ENCODE measurements around the gene PRSS38.

PRSS38 gene

DNA sequence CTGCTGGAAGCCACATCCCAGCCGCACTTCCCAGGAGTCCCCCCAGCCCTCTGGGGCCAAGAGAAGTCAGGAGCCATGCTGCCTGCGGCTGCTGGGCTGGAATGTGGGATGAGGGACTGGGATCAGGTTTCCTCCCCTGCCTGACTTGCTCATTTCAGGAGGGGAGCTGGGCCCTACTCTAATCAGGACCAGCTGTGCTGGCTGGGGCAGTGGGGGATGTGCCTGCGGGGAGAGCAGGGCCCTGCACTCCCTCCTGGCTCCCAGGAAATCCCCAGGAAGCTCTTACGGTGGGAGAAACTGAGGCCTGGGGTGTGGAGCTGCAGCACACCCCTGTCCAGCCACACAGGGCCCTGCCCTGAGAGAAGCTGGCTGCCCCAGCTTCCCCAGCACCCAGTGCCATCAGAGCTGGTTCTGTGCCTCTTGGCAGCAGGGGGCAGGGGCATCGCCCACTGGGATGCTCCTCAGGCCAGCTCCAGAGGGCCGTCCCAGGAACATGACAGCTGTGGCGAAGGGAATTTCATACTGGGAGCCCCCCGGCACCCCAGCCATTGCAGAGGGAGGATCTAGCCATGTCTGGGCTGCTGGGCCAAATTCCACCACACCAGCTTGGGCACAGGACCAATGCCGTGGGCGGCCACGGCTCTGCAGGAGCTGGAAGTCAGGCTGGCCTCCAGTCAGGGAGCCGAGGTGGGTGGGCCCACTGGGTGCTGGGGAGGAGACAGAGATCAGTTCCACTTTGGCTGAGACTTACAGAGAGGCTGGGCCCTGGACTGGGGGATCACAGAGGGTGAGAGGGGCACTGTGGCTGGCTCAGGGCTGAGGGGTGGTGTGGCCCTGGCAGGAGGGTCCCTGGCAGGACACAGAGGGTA, 21.3 kb upstream of the PRSS38 start:
- peak; percentile 87 for DNase-seq

DNA sequence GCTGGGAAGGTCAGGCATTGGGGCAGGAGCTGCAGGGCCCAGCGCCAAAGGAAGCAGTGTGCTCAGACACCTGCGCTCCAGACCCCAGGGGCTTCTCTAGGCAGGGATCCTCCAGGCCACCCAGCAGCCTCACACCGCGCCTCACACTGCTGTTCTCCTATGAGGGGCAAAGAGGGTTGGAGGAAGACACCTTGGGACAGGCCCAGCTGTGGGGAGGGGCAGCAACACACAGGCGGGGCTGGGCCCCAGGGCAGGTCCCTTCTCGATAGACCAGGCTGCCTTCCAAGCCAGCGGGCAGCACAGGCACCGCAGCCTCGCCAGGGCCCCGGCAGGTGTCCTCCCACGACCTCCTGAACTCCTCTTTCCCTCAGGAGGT, 20.7 kb upstream of the PRSS38 start:
- no peak for DNase-seq

DNA sequence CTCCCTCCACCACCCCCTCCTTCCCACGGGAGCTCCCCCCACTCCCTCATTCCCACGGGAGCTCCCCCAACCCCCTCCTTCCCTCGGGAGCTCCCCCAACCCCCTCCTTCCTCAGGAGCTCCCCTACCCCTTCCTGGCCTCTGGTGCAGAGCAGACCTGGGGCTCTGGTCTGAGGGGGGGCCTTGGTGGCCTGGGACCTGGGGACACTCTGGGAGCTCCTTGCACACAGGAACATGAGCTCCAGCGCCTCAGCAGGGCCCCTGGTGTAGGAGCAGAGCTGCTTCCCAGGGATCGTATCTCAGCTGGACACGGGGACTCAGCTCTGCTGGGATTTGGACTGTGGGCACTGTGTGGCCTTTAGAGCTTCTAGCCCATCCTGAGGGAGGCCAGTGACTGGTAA, 19.7 kb upstream of the PRSS38 start:
- no peak for DNase-seq

DNA sequence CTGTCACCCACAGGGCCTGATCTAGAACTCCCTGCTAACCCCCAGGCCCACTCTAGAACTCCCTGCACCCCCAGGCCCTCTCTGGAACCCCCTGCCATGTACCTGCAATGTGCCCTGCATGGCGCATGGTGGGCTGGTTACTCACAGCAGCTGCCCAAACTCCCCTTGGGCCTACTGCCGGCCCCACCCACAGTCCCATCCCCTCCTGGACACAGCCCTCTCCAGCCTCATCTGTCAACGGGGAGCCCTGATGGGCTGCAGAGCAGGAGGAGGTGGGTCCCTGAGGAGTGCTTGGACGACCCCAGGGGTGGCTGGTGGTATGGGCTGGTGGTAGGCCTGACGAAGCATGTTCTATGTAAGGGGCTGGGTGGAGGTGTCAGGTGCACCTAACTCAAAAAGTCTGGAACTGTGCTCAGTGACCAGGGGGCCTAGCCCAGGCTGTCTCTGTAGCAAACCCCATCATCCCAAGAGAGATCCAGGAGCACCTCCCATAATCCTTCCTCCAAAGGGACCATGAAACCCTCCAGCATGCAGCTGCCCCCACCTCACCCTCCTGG, 19.0 kb upstream of the PRSS38 start:
- DNase-seq: no peak

DNA sequence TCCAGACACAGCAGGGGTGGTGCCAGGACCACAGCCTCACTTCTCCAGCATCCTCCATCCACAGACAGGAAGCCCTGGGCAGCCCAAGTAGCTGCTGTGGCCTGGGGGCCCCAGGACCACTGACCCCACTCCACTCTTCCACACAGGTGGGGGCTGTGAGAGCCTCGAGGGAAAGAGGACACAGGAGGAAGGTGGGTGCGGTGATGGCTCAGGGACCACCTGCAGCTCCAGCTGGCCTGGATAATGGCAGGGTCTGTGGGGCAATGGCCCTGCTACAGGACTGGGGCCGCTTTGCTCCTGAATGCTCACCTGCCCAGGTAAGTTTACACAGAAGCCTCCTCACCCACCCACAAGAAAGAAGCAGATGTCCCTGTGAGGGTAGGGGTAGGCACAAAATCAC, 18.3 kb upstream of the PRSS38 start:
- DNase-seq: no peak

DNA sequence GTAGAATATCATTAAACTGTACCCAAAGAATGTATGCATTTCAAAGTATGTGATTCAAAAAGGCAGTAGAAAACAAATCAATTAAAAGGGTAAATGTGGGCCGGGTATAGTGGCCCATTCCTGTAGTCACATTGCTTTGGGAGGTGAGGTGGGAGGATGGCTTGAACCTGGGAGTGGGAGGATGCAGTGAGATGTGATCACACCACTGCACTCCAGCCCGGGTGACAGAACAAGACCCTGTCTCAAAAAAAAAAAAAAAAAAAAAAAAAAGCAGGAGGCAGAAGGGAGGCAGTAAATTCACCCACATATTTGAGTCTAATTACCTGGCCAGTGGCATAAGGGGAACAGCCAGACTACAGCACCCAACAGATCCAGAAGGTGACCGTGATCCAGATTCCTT, 17.9 kb upstream of the PRSS38 start:
- DNase-seq: no peak

DNA sequence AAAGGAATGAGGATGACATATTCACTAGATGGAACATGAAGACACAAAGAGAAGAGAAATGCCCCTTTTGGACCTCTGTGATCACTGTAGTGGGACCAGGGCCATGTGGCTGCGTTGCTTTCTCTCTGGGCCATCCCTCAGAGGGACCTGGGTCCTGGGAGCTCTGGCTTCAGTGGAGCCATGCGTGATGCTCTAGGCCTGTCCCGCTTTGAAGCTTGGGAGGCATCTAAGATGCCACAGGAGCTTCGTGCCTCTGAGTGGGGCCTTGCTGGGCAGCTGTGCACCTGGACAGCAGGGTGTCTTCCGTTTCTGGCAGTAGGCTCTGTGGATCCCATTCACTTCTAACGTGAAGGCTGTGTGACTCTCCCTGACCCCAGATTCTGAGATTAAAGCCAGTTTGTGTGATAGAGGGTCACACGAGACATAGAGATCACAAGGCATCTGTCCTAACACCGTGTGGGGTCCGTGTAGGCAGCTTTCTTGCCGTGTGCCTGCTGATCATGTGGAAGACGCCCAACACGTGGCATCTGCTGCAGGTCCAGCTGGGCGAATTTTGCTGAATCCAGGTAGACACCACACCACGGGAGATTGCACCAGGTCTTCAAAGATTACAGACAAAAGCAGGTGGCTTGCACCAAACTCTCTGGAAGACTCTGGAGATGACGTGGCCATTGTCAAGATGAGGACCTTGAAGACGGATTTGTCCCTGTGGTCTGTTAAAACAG, 17.2 kb upstream of the PRSS38 start:
- DNase-seq: no peak

DNA sequence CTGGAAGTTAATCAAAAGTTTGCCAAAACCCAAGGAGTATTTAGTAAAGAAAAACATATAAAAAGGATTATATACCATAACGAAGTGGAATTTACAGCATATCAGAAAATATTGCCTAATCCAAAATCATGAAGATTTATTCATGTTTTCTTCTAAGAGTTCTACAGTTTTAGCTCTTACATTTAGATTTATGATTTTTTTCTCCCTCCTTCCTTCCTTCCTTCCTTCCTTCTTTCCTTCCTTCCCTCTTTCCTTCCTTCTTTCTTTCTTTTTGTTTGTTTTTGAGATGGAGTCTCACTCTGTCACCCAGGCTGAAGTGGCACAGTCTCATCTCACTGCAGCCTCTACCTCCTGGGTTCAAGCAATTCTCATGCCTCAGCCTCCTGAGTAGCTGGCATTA, 15.7 kb upstream of the PRSS38 start:
- DNase-seq: no peak

DNA sequence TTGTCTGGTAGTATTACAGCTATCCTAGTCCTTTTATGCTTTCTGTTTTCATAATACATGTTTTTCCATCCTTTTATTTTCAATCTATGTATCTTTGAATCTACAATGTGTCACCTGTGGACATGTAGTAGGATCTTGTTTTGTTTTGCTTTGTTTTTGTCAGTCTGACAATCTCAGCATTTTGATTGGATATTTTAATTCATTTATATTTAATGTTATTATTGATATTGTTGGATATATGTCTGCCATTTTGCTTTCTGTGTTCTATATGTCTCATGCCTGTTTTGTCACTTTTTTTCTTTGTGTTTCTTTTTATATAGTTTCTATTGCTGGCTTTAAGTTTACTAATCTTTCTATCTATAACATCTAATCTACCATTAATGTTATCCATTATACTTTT, 11.5 kb upstream of the PRSS38 start:
- no peak for DNase-seq

DNA sequence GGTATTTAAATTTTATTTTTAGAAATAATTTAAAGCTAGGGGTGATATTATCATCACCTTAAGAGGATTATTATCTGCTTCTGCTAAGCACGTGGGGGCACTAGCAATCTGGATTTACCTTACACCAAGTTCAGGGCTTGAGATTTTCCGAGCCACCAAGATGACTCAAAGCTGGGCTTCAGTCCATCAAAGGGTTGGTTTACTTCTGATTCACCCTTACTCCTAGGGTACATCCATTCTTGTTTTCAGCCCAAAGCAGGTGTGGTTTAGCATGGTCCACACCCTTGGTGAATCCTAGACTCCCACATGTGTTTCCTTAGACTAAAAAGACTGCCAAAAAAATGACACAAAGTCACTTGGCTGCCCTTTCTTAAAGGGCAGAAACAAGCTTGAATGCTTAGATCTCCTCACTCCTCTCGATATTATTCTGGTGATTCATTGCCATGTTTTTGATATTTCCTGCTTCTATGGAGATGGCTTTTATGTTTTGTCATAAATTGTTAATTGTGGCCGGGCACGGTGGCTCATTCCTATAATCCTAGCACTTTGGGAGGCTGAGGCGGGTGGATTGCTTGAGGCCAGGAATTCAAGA, 9.8 kb upstream of the PRSS38 start:
- DNase-seq: no peak

DNA sequence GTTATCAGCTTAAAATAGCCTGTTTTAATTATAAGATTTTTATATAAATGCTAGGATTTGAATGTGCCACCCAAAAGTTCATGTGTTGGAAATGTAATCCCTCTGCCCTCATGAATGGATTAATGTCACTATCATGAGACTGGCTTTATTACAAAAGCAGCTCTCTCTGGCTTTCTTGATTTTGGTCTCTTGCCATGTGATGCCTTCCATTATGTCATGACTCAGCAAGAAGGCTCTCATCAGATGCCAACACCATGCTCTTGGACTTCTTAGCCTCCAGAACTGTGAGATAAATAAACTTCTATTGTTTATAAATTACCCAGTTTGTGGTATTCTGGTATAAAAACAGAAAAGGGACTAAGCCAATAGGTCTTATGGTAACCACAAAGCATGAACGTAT, 6.9 kb upstream of the PRSS38 start:
- DNase-seq: no peak

DNA sequence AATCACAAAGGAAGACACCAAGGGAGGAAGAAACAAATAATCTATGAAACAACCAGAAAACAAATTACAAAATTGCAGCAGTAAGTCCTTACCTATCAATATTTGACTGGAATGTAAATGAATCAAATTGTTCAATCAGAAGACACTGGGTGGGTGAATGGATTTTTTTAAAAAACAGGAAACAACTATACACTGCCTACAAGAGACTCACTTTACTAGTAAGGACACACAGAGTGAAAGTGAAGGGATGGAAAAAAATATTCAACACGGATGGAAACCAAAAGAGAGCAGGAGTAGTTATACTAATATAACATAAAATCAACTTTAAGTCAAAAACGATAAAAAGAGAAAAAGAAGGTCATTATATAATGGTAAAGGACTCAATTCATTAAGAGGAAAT, 6.4 kb upstream of the PRSS38 start:
- no peak for DNase-seq

DNA sequence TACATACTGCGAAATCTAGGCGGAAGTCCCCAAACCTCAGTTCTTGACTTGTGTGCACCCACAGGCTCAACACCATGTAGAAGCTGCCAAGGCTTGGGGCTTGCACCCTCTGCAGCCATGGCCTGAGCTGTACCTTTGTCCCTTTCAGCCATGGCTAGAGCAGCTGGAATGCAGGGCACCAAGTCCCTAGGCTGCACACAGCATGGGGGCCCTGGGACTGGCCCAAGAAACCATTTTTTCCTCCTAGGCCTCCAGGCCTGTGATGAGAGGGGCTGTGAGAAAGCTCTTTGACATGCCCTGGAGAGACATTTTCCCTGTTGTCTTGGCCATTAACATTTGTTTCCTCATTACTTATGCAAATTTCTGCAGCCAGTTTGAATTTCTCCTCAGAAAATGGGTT, 1.5 kb upstream of the PRSS38 start:
- no peak for DNase-seq

DNA sequence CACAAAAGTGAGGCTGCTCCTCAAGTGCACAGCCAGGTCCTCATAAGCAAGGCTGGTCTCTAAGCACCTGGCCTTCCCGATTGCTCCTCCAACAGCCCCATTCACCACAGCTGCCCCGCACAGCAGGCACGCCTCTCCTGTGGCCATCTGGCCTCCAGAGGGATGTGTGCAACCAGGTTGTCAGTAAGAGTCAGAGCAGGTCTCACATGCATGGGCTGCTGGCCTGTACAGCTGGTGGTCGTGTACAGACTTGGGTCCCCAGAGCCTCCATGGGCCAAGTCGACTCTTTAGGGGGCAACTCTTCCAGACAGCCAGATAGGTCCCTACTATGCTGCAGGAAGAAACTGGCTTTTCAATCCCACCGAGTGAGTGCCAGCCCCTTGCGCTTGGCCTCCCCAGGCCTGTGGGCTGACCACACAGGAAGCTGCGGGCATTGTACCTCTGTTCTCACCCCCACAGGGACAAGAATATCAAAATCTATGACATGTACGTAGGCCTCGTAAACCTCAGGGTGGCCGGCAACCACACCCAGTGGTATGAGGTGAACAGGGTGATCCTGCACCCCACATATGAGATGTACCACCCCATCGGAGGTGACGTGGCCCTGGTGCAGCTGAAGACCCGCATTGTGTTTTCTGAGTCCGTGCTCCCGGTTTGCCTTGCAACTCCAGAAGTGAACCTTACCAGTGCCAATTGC, 1.4 kb downstream of the PRSS38 start:
- no peak for DNase-seq

DNA sequence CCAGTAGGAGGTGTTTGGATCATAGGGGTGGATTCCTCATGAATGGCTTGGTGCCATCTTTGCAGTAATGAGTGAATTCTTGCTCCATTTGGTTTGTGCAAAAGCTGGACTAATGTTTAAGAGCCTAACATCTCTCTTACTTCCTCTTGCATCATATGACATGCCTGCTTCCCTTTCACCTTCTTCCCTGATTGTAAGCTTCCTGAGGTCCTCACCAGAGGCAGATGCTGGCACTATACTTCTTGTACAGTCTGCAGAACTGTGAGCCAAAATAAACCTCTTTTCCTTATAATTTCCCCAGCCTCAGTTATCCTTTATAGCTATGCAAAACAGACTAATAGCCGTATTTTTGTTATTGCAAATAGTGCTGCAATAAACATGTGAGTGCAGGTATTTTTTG, 8.1 kb downstream of the PRSS38 start:
- DNase-seq: no peak

DNA sequence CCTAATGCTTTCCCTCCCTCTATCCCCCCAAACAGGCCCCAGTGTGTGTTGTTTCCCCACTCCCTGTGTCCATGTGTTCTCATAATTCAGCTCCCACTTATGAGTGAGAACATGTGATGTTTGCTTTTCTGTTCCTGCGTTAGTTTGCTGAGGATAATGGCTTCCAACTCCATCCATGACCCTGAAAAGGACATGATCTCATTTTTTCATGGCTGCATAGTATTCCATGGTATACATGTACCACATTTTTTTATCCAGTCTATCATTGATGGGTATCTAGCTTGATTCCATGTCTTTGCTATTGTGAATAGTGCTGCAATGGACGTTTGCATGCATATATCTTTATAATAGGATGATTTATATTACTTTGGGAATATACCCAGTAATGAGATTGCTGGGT, 8.7 kb downstream of the PRSS38 start:
- DNase-seq: no peak

DNA sequence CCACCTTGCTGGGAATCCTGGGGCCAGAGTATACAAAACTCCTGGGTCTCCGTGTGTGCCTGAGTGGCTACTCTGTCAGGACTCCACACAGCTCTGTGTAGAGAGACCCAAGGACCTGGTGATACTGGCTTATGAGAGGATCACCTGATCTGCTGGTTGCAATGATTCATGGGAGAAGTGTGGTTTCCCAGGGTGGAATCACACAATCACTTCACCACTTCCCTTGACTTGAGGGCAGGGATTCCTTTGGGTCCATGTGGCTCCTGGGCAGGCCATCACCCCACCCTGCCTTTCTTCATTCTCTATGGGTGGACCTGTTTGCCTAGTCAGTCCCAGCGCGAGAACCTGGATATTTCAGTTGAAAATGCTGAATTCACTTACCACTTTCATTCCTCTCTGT, 13.3 kb downstream of the PRSS38 start:
- DNase-seq: no peak

DNA sequence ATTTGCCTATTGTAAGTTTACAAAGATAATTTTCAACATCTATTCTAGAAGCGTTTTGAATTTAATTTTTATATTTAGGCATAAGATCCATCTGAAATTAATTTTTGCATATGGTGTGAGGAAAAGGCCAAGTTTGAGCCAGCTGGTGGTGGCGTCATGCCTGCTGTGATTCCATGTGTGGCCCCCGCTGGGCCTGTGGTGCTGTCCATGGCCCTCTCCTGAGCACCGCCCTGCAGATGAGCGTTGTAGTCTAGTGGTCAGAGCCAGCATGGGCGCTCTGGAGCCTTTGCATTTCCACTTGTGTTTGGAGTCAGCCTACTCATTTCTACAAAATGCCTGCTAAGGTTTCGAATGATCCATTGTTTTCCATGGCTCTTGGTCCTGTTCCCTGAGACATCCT, 22.7 kb downstream of the PRSS38 start:
- DNase-seq: no peak

DNA sequence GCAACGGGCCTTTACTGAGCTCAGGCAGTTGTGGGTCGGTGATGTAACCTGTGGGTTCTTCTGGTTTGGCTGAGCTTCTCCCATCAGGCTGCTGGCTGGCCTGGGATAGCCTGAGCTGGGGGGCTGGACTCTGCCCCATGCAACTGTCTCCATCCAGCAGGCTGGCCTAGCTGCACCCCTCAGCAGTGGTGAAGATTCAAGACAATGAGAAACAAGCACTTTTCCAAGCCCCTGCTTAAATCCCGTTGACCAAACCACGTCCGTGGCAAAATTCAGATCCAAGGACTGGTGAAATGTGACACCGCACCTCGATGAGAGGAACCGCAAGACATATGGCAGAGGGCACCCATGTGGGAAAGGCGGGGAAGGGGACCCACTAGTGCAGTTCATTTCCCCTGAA, 25.6 kb downstream of the PRSS38 start:
- no peak for DNase-seq

DNA sequence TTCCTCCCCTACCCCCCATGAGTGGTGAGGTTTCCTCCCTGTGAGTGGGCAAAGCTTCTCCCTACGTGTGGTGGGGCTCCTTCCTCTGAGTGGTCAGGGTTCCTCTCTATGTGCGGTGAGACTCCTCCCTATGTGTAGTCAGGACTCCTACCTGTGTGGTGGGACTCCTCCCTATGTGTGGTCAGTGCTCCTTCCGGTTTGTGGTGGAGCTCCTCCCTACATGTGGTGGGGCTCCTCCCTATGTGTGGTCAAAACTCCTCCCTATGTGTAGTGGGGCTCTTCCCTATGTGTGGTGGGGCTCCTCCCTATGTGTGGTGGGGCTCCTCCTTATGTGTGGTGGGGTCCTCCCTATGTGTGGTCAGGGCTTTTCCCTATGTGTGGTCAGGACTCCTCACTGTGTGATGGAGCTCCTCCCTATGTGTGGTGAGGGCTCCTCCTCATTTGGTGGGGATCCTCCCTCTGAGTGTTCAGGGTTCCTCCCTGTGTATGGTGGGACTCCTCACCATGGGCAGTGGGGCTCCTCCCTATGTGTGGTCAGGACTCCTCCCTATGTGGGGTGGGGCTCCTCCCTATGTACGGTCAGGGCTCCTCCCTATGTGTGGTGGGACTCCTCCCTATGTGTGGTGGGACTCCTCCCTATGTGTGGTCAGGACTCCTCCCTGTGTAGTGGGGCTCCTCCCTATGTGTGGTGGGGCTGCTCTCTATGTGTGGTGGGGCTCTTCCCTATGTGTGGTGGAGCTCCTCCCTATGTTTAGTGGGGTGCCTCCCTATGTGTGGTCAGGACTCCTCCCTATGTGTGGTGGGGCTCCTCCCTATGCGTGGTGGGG, 29.1 kb downstream of the PRSS38 start:
- no peak for DNase-seq

DNA sequence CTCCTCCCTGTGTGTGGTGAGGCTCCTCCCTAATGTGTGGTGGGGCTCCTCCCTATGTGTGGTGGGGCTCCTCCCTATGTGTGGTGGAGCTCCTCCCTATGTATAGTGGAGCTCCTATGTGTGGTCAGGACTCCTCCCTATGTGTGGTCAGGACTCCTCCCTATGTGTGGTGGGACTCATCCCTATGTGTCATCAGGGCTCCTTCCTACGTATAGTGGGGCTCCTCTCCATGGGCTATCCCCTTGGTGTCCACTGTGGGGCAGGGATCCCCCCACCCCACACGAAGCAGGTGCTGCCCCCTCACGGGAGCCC, 29.6 kb downstream of the PRSS38 start:
- no peak for DNase-seq

DNA sequence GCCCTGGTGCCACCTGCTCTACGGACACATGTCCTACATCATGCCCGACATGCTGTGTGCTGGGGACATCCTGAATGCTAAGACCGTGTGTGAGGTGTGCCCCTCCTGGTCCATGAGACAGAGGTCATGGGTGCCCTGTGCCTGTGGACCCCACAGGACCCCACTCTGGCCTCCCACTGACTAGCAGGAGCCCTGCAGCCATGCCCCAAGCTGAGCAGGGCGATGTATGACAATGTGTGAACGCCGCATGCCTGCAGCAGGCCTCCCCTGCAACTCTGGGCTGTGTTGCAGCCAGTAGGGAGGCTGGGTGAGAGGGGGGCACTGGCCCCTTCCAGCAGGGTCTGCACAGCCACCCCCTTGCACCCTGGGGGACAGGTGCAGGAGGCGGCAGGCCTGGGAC, 30.0 kb downstream of the PRSS38 start:
- no peak for DNase-seq

All from right forelimb (tissue), 1 donor.